ENCODE results near the gene MKNK1.
"Not testable (repeated sequence)": the region's sequence is repeated elsewhere in the genome, so short reads cannot be mapped to it uniquely, and the experiment has no call there.

MKNK1 gene

GRCh38 chr1:46603858-46604549 is at the start of gene MKNK1:
Gene MKNK1 (minus strand): TSS chr1:46604268. CDS start chr1:46583327, 20,941 bp downstream.
- ATAC-seq: peak; percentile 96
- Mint-ChIP-seq H3K4me3 (peak within 1 kb of the TSS; percentile 88 to 92), H3K27me3 (no peaks in the 10 kb centered on the region), H3K9me3 (no peaks in the 10 kb centered on the region), H3K4me1 (peaks cover 62% of the 10 kb centered on the region), H3K27ac (peak within 1 kb of the TSS; percentile 79 to 84)
- peak; percentile 96 to 97 for DNase-seq

GRCh38 chr1:46653405-46653958 is 49.4 kb upstream of the MKNK1 start:
- no peak for DNase-seq
- no peak overlapping the region for H3K27ac Mint-ChIP-seq
- no peak for ATAC-seq
- no peak overlapping the region for H3K4me3 Mint-ChIP-seq
- H3K27me3 Mint-ChIP-seq: no peaks in the 10 kb centered on the region
- H3K4me1 Mint-ChIP-seq: peaks cover 13% of the 10 kb centered on the region
- H3K9me3 Mint-ChIP-seq: no peaks in the 10 kb centered on the region

- Mint-ChIP-seq H3K9me3 (no peaks in the 10 kb centered on the region), H3K27ac (no peak overlapping the region), H3K27me3 (no peaks in the 10 kb centered on the region), H3K4me3 (no peak overlapping the region), H3K4me1 (peaks cover 8% of the 10 kb centered on the region)
- no peak for ATAC-seq
- DNase-seq: no peak
These were observed 48.4 kb upstream of the MKNK1 start for GRCh38 chr1:46652321-46653100.

GRCh38 chr1:46651152-46651551 is 47.1 kb upstream of the MKNK1 start:
- peaks cover 12% of the 10 kb centered on the region for H3K4me1 Mint-ChIP-seq
- DNase-seq, ATAC-seq, H3K27me3 Mint-ChIP-seq, H3K27ac Mint-ChIP-seq, H3K9me3 Mint-ChIP-seq, H3K4me3 Mint-ChIP-seq: not testable (repeated sequence)

GRCh38 chr1:46650491-46650890 is 46.4 kb upstream of the MKNK1 start:
- Mint-ChIP-seq H3K27me3 (no peaks in the 10 kb centered on the region), H3K4me3 (no peak overlapping the region), H3K9me3 (no peaks in the 10 kb centered on the region), H3K4me1 (peaks cover 12% of the 10 kb centered on the region), H3K27ac (no peak overlapping the region)
- DNase-seq: no peak
- ATAC-seq: no peak

- Mint-ChIP-seq H3K4me3 (no peak overlapping the region), H3K4me1 (peaks cover 12% of the 10 kb centered on the region), H3K9me3 (no peaks in the 10 kb centered on the region), H3K27ac (no peak overlapping the region), H3K27me3 (no peaks in the 10 kb centered on the region)
- DNase-seq: no peak
- no peak for ATAC-seq
These were observed 45.7 kb upstream of the MKNK1 start for GRCh38 chr1:46649764-46650163.

GRCh38 chr1:46647611-46648010 is 43.5 kb upstream of the MKNK1 start:
- ATAC-seq: no peak
- no peak overlapping the region for H3K4me3 Mint-ChIP-seq

GRCh38 chr1:46646844-46647243 is 42.8 kb upstream of the MKNK1 start:
- Mint-ChIP-seq H3K27me3 (no peaks in the 10 kb centered on the region), H3K4me3 (no peak overlapping the region), H3K4me1 (peaks cover 6% of the 10 kb centered on the region), H3K9me3 (no peaks in the 10 kb centered on the region), H3K27ac (no peak overlapping the region)
- ATAC-seq (no peak), DNase-seq (no peak)

More at GRCh38 chr1:46647611-46648010, 43.5 kb upstream of the MKNK1 start:
- no peak for DNase-seq
- Mint-ChIP-seq H3K27me3 (no peaks in the 10 kb centered on the region), H3K4me1 (peaks cover 6% of the 10 kb centered on the region), H3K27ac (no peak overlapping the region), H3K9me3 (no peaks in the 10 kb centered on the region)

- peaks cover 6% of the 10 kb centered on the region for H3K4me1 Mint-ChIP-seq
- H3K27me3 Mint-ChIP-seq: no peaks in the 10 kb centered on the region
- H3K27ac Mint-ChIP-seq: no peak overlapping the region
- H3K9me3 Mint-ChIP-seq: no peaks in the 10 kb centered on the region
- DNase-seq (no peak), ATAC-seq (no peak)
- no peak overlapping the region for H3K4me3 Mint-ChIP-seq
These were observed 42.3 kb upstream of the MKNK1 start for GRCh38 chr1:46646331-46646730.

- Mint-ChIP-seq H3K9me3 (no peaks in the 10 kb centered on the region), H3K27ac (no peak overlapping the region), H3K4me1 (peaks cover 6% of the 10 kb centered on the region), H3K27me3 (no peaks in the 10 kb centered on the region), H3K4me3 (no peak overlapping the region)
- DNase-seq (no peak), ATAC-seq (no peak)
These were observed 41.7 kb upstream of the MKNK1 start for GRCh38 chr1:46645815-46646214.

GRCh38 chr1:46643368-46643775 is 39.3 kb upstream of the MKNK1 start:
- H3K4me1 Mint-ChIP-seq: peaks cover 6% of the 10 kb centered on the region
- no peak overlapping the region for H3K27ac Mint-ChIP-seq
- DNase-seq (no peak), ATAC-seq (no peak)
- H3K27me3 Mint-ChIP-seq: no peaks in the 10 kb centered on the region
- no peaks in the 10 kb centered on the region for H3K9me3 Mint-ChIP-seq
- no peak overlapping the region for H3K4me3 Mint-ChIP-seq

GRCh38 chr1:46642115-46642680 is 38.1 kb upstream of the MKNK1 start:
- DNase-seq: no peak
- Mint-ChIP-seq H3K27me3 (no peaks in the 10 kb centered on the region), H3K9me3 (no peaks in the 10 kb centered on the region), H3K27ac (no peak overlapping the region), H3K4me3 (no peak overlapping the region), H3K4me1 (peaks cover 3% of the 10 kb centered on the region)
- ATAC-seq: no peak

GRCh38 chr1:46639547-46639946 is 35.5 kb upstream of the MKNK1 start:
- DNase-seq (no peak), ATAC-seq (no peak)
- no peak overlapping the region for H3K4me3 Mint-ChIP-seq
- H3K4me1 Mint-ChIP-seq: no peaks in the 10 kb centered on the region
- H3K27ac Mint-ChIP-seq: peak overlapping the region in 1 of 2 donors; percentile 16
- H3K9me3 Mint-ChIP-seq: no peaks in the 10 kb centered on the region
- H3K27me3 Mint-ChIP-seq: no peaks in the 10 kb centered on the region

- no peaks in the 10 kb centered on the region for H3K9me3 Mint-ChIP-seq
- H3K27me3 Mint-ChIP-seq: no peaks in the 10 kb centered on the region
- DNase-seq: no peak
- H3K4me3 Mint-ChIP-seq: no peak overlapping the region
- ATAC-seq: no peak
- H3K4me1 Mint-ChIP-seq: no peaks in the 10 kb centered on the region
- no peak overlapping the region for H3K27ac Mint-ChIP-seq
These were observed 34.9 kb upstream of the MKNK1 start for GRCh38 chr1:46638921-46639320.

- DNase-seq (no peak), ATAC-seq (no peak)
- H3K4me1 Mint-ChIP-seq: no peaks in the 10 kb centered on the region
- H3K4me3 Mint-ChIP-seq: no peak overlapping the region
- no peaks in the 10 kb centered on the region for H3K9me3 Mint-ChIP-seq
- no peak overlapping the region for H3K27ac Mint-ChIP-seq
- no peaks in the 10 kb centered on the region for H3K27me3 Mint-ChIP-seq
These were observed 33.5 kb upstream of the MKNK1 start for GRCh38 chr1:46637444-46638083.

All from stimulated activated naive CD8-positive, alpha-beta T cell treated with anti-CD3 and anti-CD28 coated beads, Interleukin-15, amount 100 ng/mL, for 72 hours (primary cell).